Adrenal gland (tissue), 12 donors: ENCODE data around the gene PKN2. TPM values are rescaled to one million over a fixed set of nuclear protein-coding genes. Genes with fewer than 3 reads are reported as not detected.

Experiments used
- DNase-seq, 7 donors: peaks; one replicate each; pipeline ENCODE4 v3.0.0-alpha.2; 2019 to 2020
- H3K27ac ChIP-seq, 5 donors: fragments of 200-600 bp; sonication (generic) in 4 of 5; 1 replicate in 3 of 5; 2 replicates in 2 of 5; pipeline versions ENCODE4 v1.5.1 to v1.8.0; 2016 to 2020; ENCODE audit warnings: mild to moderate bottlenecking in 1 of 5
- H3K27me3 ChIP-seq: fragments of 200-600 bp; 2 replicates; pipeline ENCODE4 v1.8.0; 2021
- H3K36me3 ChIP-seq, 2 donors: fragments of 200-600 bp; replicated peaks in 1 of 2; 1 replicate in 1 of 2; 2 replicates in 1 of 2; pipeline versions ENCODE4 v1.5.1 to v1.8.0; 2018 to 2022
- H3K4me1 ChIP-seq, 2 donors: fragments of 200-600 bp; replicated peaks in 1 of 2; 1 replicate in 1 of 2; 2 replicates in 1 of 2; pipeline versions ENCODE4 v1.5.1 to v1.8.0; 2018 to 2021
- H3K4me3 ChIP-seq, 4 donors: fragments of 200-600 bp; sonication (generic) in 3 of 4; one replicate each; pipeline ENCODE4 v1.5.1; 2016 to 2018
- H3K9me3 ChIP-seq, 3 donors: fragments of 200-600 bp; sonication (generic) in 1 of 3; replicated peaks in 1 of 3; 1 replicate in 2 of 3; 2 replicates in 1 of 3; pipeline versions ENCODE4 v1.5.1 to v1.8.0; 2016 to 2021
- POLR2A ChIP-seq, 2 donors: fragments of 450-650 bp; IDR thresholded peaks; one replicate each; pipeline ENCODE4 v1.6.1; 2017; ENCODE audit warnings: antibody characterized with exemption in 2 of 2, mild to moderate bottlenecking in 2 of 2, moderate library complexity in 1 of 2
- WGBS, 4 donors: extraction: QIAGEN DNeasy Blood & Tissue Kit in 2 of 4; methylation state at CpG; one replicate each; pipeline versions ENCODE4 v1.1.5 to v1.1.7; 2013 to 2017; 5-methylcytosine and 5-hydroxymethylcytosine counted together
- intact Hi-C, 2 donors: fragments of 100-400 bp; cut with DNase I; formaldehyde crosslinking; loops; one replicate each; pipeline versions ENCODE4 v1.14.1 to v1.15.0; 2022 to 2023
- polyA plus RNA-seq, 3 donors: library from polyadenylated mRNA; stranded (reverse); fragments of 200-250 nt in 2 of 3; fragments of 350-450 nt in 1 of 3; fragmentation: Illumina TruSeq in 1 of 3; extraction: RNeasy Lipid Tissue Mini Kit (QIAGEN cat#74804) in 1 of 3; gene quantifications; one replicate each; pipeline ENCODE4 v1.2.3, GENCODE V29; 2013 to 2014
- total RNA-seq, 9 donors: library from RNA; depleted of rRNA in 4 of 9; stranded (reverse); fragments of >200 nt in 4 of 9; fragments of 120-200 nt in 1 of 9; fragmentation: NEBNext Ultra II Directional in 1 of 9; extraction: Animal tissue kit (Norgen Biotek cat#: 25700) in 1 of 9; gene quantifications; one replicate each; pipeline versions ENCODE4 v1.1.0 to v1.2.4, GENCODE V29; 2013 to 2023
- TF ChIP-seq, protein P1 (sequence below), 6 experiments: fragments of 450-650 bp in 4 of 6; fragments of 200-600 bp in 2 of 6; sonication (generic) in 1 of 6; IDR thresholded peaks; 1 replicate in 5 of 6; 2 replicates in 1 of 6; pipeline versions ENCODE4 v1.5.1 to v1.8.0; 2016 to 2021; ENCODE audit warnings: antibody characterized with exemption in 6 of 6, mild to moderate bottlenecking in 2 of 6, moderate library complexity in 1 of 6
- donor health status: healthy with polysubstance abuse.
- donor health status: Bipolar disorder and iron deficiency.
- donor health status: DM: yes; HTN: yes; CAD: no.
- donor health status: DM: no; HTN: no; CAD: no.
- donor health status: DM: no; HTN: no; CAD: no.
- donor health status: DM: yes; HTN: yes; CAD: no.

PKN2 gene
- total and polyA plus RNA-seq, 12 donors: 10.9 to 49.4 (median 33.6) TPM

DNA sequence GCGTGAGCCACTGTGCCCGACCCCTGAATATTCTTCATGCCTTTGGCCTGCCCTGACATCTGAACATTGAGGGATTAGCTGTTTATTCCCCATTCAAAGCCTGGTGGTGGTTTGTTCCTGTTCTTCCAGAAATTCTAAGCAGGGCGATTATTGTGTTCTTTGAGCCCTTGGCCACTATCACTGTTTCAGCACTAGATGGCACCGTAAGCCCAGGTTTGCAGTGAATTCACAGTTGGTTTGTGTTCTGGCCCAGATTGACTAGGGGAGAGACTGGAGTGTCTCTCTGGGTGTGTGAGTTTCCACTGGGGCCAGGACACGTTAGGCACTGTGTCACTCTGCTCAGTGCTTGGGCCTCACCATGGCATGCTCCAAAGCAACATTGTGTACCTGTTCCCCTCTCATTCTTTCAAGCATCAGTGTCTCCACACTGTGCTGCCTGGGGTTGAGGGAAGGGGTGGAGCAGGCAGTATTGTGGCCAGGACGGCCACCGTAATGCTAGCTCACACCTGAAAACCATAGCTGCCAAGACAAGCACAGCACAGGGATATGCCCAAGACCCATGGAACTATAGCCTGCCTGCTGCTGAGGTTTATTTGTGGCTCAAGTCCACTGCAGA lies 52.7 kb downstream of the PKN2 start:
- Histone ChIP-seq H3K36me3 (no peaks in the 10 kb centered on the region), H3K4me1 (peaks cover 9 to 20% of the 10 kb centered on the region in 2 donors), H3K27me3 (no peaks in the 10 kb centered on the region), H3K27ac (no peak overlapping the region), H3K4me3 (no peak overlapping the region), H3K9me3 (peaks cover 0 to 7% (median 0%) of the 10 kb centered on the region in 3 donors)
- TF ChIP-seq, protein P1, sequence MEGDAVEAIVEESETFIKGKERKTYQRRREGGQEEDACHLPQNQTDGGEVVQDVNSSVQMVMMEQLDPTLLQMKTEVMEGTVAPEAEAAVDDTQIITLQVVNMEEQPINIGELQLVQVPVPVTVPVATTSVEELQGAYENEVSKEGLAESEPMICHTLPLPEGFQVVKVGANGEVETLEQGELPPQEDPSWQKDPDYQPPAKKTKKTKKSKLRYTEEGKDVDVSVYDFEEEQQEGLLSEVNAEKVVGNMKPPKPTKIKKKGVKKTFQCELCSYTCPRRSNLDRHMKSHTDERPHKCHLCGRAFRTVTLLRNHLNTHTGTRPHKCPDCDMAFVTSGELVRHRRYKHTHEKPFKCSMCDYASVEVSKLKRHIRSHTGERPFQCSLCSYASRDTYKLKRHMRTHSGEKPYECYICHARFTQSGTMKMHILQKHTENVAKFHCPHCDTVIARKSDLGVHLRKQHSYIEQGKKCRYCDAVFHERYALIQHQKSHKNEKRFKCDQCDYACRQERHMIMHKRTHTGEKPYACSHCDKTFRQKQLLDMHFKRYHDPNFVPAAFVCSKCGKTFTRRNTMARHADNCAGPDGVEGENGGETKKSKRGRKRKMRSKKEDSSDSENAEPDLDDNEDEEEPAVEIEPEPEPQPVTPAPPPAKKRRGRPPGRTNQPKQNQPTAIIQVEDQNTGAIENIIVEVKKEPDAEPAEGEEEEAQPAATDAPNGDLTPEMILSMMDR (IDR thresholded peaks at IDR 0.05): peak in 4 of 6 experiments; percentile 25 to 57 (median 37)
- no peak for TF ChIP-seq POLR2A (IDR thresholded peaks at IDR 0.05)
- 91 to 92% (median 91%) methylated on average over 7 of the region's 7 CpGs for WGBS, 4 donors
- peak in 3 of 7 donors; percentile 8 to 38 (median 18) for DNase-seq
- intact Hi-C loops: no loop called here

DNA sequence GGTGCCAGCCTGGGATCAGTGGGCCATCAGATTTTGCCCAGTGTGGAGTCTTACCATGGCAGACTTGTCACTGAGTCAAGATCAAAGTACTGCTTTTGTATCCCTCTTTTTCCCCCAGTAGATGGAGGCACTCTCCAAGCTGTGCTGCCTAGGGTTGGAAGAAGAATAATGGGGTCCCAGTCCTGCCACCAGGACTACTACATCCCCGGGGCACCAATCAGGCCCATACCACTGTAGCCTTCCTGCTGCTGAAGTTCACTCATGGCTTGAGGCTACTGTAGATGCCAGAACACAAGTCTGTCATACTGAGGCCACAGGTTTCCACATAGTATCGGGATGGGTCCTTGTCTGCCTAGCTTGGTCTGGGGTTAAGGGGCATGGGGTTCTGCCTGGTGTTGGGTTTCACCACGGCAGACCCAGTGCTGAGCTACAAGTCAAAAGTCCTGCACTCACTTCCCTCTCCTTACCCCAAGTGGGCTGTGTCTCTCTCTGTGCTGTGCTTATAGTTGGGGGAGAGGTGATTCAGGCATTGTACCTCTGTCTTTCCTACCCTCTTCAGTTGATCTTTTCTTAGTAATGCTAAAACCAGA lies 53.4 kb downstream of the PKN2 start:
- no peaks in the 10 kb centered on the region for H3K27me3 ChIP-seq
- H3K36me3 ChIP-seq: no peaks in the 10 kb centered on the region
- TF ChIP-seq POLR2A (IDR thresholded peaks at IDR 0.05): no peak
- TF ChIP-seq, protein P1 (IDR thresholded peaks at IDR 0.05): no peak
- no peak for DNase-seq
- 67 to 97% (median 93%) methylated on average over 1 to 3 of the region's 3 CpGs for WGBS, 4 donors
- peaks cover 0 to 7% (median 0%) of the 10 kb centered on the region in 3 donors for H3K9me3 ChIP-seq
- peaks cover 6 to 19% of the 10 kb centered on the region in 2 donors for H3K4me1 ChIP-seq
- intact Hi-C loops: no loop called here
- H3K27ac ChIP-seq: no peak overlapping the region
- H3K4me3 ChIP-seq: no peak overlapping the region

DNA sequence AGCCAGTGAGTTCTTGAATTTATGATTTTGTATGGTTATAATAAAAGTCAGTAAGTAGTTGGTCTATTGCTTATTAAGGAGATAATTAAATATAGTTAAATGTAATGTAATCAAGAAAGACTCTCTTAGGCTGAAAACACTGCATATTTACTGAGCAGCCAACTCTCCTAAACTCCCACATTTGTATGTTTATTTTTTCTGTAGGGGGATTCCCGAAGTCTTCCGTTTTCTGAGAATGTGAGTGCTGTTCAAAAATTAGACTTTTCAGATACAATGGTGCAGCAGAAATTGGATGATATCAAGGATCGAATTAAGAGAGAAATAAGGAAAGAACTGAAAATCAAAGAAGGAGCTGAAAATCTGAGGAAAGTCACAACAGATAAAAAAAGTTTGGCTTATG lies 56.7 kb downstream of the PKN2 start:
- Histone ChIP-seq H3K9me3 (peaks cover 0 to 5% (median 0%) of the 10 kb centered on the region in 3 donors), H3K4me1 (peaks cover 6 to 24% of the 10 kb centered on the region in 2 donors), H3K36me3 (no peaks in the 10 kb centered on the region), H3K4me3 (no peak overlapping the region), H3K27ac (no peak overlapping the region), H3K27me3 (no peaks in the 10 kb centered on the region)
- no peak for DNase-seq
- 64 to 80% (median 74%) methylated on average over 3 of the region's 3 CpGs for WGBS, 4 donors
- TF ChIP-seq POLR2A (IDR thresholded peaks at IDR 0.05): no peak
- TF ChIP-seq, protein P1 (IDR thresholded peaks at IDR 0.05): no peak
- intact Hi-C loops: no loop called here

DNA sequence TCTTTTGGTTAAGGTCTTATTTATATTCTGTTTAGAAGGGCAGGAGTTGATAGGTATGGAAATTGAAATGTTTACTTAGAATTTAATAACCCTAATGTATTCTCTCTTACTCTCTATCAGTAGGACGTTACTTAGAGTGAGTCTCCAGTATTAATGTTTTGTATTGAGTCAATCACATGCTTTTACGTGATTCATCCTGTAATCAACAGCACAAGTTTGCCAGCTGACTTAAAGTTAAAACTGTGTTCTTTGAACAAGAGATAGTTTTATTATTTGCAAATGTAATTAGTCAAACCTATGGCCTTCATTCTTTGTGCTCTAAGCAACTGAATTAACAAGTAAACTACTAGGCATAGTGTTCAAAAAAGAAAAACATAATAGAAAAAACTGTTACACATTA lies 57.3 kb downstream of the PKN2 start:
- H3K27me3 ChIP-seq: no peaks in the 10 kb centered on the region
- H3K27ac ChIP-seq: peak overlapping the region in 1 of 5 donors; percentile 4
- H3K4me1 ChIP-seq: peaks cover 6 to 24% of the 10 kb centered on the region in 2 donors
- no peak overlapping the region for H3K4me3 ChIP-seq
- WGBS, 4 donors: 20 to 47% (median 33%) methylated on average over 2 of the region's 2 CpGs
- no peak for DNase-seq
- no peaks in the 10 kb centered on the region for H3K36me3 ChIP-seq
- intact Hi-C loops: no loop called here
- TF ChIP-seq, protein P1 (IDR thresholded peaks at IDR 0.05): no peak
- TF ChIP-seq POLR2A (IDR thresholded peaks at IDR 0.05): peak in 1 of 2 donors; percentile 45
- H3K9me3 ChIP-seq: no peaks in the 10 kb centered on the region
